Erythroblast (primary cell): ENCODE results near the gene KANSL1L.

Source experiments
- GATA1 ChIP-seq: IDR thresholded peaks from 2 replicates; pipeline ENCODE4 v1.6.1; 2011; ENCODE audit warnings: low read depth, mild to moderate bottlenecking, control low read depth, low read length, moderate library complexity
- POLR2A ChIP-seq: IDR thresholded peaks from 2 replicates; pipeline ENCODE4 v1.6.1; 2011; ENCODE audit warnings: mild to moderate bottlenecking, low read length

- TF ChIP-seq POLR2A: no peak
- no peak for TF ChIP-seq GATA1
Observed at GRCh38 chr2:210215120-210215519, 43.9 kb upstream of the KANSL1L start.
